Osteoblast (primary cell): ENCODE data around the gene HOPX. TPM values are rescaled to one million over a fixed set of nuclear protein-coding genes. Genes with fewer than 3 reads are reported as not detected.

Source experiments
- DNase-seq: peaks from one replicate; pipeline ENCODE4 v3.0.0; 2011; ENCODE audit warnings: low spot score, mixed read lengths; ENCODE audit not compliant: insufficient read length; ENCODE audit errors: missing footprints
- H2AFZ ChIP-seq: 2 replicates; pipeline ENCODE4 v1.6.0; 2011; ENCODE audit warnings: mild to moderate bottlenecking, low read length
- H3K27ac ChIP-seq: 2 replicates; pipeline ENCODE4 v1.5.1; 2011; ENCODE audit warnings: mild to moderate bottlenecking, low read depth, low read length, moderate library complexity
- H3K27me3 ChIP-seq: 2 replicates; pipeline ENCODE4 v1.6.0; 2012; ENCODE audit warnings: mild to moderate bottlenecking, control low read depth, inconsistent platforms, low read length, moderate library complexity; ENCODE audit not compliant: insufficient read depth
- H3K36me3 ChIP-seq: 2 replicates; pipeline ENCODE4 v1.5.1; 2011; ENCODE audit warnings: mild to moderate bottlenecking, low read length, control low read depth, moderate library complexity; ENCODE audit not compliant: insufficient read depth
- H3K4me1 ChIP-seq: 2 replicates; pipeline ENCODE4 v1.5.1; 2011; ENCODE audit warnings: mild to moderate bottlenecking, low read length, control low read depth, moderate library complexity; ENCODE audit not compliant: insufficient read depth
- H3K4me2 ChIP-seq: 2 replicates; pipeline ENCODE4 v1.6.0; 2011; ENCODE audit warnings: mild to moderate bottlenecking, low read length; ENCODE audit not compliant: insufficient read depth
- H3K4me3 ChIP-seq: fragments of 200-600 bp; sonication (generic); 3 replicates; pipeline ENCODE4 v1.5.1; 2012; ENCODE audit warnings: mild to moderate bottlenecking, low read length, inconsistent platforms; ENCODE audit not compliant: insufficient read depth
- H3K79me2 ChIP-seq: 2 replicates; pipeline ENCODE4 v1.6.0; 2012; ENCODE audit warnings: mild to moderate bottlenecking, low read length, control low read depth, inconsistent platforms; ENCODE audit not compliant: insufficient read depth
- H3K9me3 ChIP-seq: 2 replicates; pipeline ENCODE4 v1.5.1; 2011; ENCODE audit warnings: low read depth, low read length, control low read depth
- H4K20me1 ChIP-seq: 2 replicates; pipeline ENCODE4 v1.6.0; 2012; ENCODE audit warnings: mild to moderate bottlenecking, low read length, control low read depth; ENCODE audit not compliant: insufficient read depth
- total RNA-seq: library from RNA; depleted of rRNA; stranded (reverse); fragments of >200 nt; gene quantifications from 2 replicates; pipeline ENCODE4 v1.2.3, GENCODE V29; 2012
- TF ChIP-seq, protein P1 (sequence below): IDR thresholded peaks from 2 replicates; pipeline ENCODE4 v1.5.1; 2011; ENCODE audit warnings: mild to moderate bottlenecking, low read depth, low read length, moderate library complexity; ENCODE audit errors: extremely low read depth

HOPX gene
- total RNA-seq, 1 donor: 0.36 TPM

DNA sequence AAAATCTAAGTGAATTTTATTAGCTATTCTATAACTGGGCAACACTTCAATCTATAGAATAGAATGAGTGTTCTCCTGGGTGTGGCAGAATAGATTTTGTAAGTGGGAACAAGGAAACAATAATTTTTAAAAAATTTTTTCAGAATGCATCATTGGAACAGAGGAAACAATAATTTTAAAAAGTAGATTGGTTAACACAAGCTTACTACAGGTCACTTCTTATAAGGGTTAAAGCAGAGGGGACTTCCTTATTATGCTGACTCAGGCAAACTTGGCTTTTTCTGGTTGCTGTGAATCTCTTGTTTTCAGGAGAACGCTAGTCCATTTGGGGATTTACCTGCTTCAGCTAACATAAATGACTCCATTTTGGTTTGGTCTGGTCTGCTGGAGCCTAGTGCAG lies 52.5 kb downstream of the HOPX start:
- DNase-seq: no peak
- H3K79me2 ChIP-seq: no peaks in the 10 kb centered on the region
- TF ChIP-seq, protein P1, sequence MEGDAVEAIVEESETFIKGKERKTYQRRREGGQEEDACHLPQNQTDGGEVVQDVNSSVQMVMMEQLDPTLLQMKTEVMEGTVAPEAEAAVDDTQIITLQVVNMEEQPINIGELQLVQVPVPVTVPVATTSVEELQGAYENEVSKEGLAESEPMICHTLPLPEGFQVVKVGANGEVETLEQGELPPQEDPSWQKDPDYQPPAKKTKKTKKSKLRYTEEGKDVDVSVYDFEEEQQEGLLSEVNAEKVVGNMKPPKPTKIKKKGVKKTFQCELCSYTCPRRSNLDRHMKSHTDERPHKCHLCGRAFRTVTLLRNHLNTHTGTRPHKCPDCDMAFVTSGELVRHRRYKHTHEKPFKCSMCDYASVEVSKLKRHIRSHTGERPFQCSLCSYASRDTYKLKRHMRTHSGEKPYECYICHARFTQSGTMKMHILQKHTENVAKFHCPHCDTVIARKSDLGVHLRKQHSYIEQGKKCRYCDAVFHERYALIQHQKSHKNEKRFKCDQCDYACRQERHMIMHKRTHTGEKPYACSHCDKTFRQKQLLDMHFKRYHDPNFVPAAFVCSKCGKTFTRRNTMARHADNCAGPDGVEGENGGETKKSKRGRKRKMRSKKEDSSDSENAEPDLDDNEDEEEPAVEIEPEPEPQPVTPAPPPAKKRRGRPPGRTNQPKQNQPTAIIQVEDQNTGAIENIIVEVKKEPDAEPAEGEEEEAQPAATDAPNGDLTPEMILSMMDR: no peak

DNA sequence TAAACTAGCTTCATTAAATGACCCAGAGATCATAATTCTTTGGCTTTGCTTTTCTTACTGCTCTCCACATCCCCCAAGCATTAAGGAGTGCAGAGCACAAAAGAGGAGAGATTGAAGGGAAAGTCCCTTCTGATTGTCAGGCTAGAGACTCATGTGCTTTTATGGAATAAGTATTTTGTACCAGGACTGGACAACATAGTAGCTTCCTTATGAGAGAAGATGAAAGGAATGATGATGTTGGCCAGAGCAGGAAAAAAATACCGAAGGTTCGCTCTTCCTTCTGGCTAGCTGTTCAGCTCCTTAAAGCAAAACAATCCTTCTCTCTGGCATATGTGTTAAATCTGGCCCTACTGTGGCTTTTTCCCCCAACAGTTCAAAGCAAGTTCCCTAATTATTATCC lies 53.1 kb downstream of the HOPX start:
- no peaks in the 10 kb centered on the region for H4K20me1 ChIP-seq
- H3K4me1 ChIP-seq: peaks cover 12% of the 10 kb centered on the region
- no peaks in the 10 kb centered on the region for H3K79me2 ChIP-seq
- H2AFZ ChIP-seq: no peak overlapping the region
- no peak overlapping the region for H3K4me3 ChIP-seq
- H3K27ac ChIP-seq: no peak overlapping the region
- no peak overlapping the region for H3K4me2 ChIP-seq
- H3K36me3 ChIP-seq: no peaks in the 10 kb centered on the region
- no peaks in the 10 kb centered on the region for H3K9me3 ChIP-seq
- no peaks in the 10 kb centered on the region for H3K27me3 ChIP-seq
- TF ChIP-seq, protein P1: no peak
- no peak for DNase-seq

More for the DNA sequence above, 52.5 kb downstream of the HOPX start:
- Histone ChIP-seq H3K4me3 (no peak overlapping the region), H3K36me3 (no peaks in the 10 kb centered on the region), H4K20me1 (no peaks in the 10 kb centered on the region), H3K4me1 (peaks cover 12% of the 10 kb centered on the region), H3K4me2 (no peak overlapping the region), H3K27ac (no peak overlapping the region), H3K9me3 (no peaks in the 10 kb centered on the region), H3K27me3 (no peaks in the 10 kb centered on the region), H2AFZ (no peak overlapping the region)

DNA sequence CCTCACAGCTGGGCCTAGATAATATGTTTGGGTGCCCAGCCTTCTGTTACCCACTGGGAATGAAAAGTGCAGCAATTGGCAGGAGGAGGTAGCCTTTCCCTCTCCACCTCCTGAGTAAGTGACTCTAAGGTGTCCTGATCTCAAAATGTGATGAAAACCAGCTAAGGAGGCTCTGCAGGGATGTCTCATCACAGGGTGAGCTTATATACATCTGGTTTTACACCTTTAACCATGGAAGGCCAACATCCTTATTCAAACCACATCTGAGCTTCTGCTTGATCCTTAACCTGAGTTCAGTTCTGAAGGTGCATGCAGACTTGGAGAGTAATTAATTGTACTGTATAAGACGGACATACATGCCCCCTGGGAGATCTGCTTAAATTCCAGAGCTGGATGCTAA lies 53.7 kb downstream of the HOPX start:
- peaks cover 12% of the 10 kb centered on the region for H3K4me1 ChIP-seq
- no peak overlapping the region for H3K27ac ChIP-seq
- no peaks in the 10 kb centered on the region for H3K9me3 ChIP-seq
- DNase-seq: no peak
- TF ChIP-seq, protein P1: no peak
- no peaks in the 10 kb centered on the region for H3K79me2 ChIP-seq
- no peak overlapping the region for H2AFZ ChIP-seq
- H3K27me3 ChIP-seq: peaks cover 2% of the 10 kb centered on the region
- no peaks in the 10 kb centered on the region for H3K36me3 ChIP-seq
- H4K20me1 ChIP-seq: no peaks in the 10 kb centered on the region
- no peak overlapping the region for H3K4me3 ChIP-seq
- H3K4me2 ChIP-seq: no peak overlapping the region

DNA sequence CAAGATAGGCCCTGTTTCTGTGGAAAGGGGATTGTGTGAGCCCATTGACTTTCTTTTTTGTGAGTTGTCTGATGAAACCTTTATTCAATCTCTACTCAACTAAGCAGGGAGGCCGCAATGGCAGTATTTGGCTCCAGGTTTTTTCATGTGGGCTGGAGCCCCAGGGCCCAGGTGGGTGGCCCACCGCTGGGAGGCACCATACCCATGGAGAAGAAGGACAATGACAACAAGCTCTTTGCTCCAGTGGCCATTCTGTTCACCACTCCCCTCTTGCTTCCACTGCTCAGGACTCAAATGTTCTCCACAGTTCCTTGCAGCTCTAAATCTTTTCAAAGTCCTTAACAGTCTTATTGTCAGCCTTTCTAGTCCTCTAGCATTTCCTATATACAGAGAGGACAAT lies 54.1 kb downstream of the HOPX start:
- TF ChIP-seq, protein P1: no peak
- H3K9me3 ChIP-seq: no peaks in the 10 kb centered on the region
- peaks cover 12% of the 10 kb centered on the region for H3K4me1 ChIP-seq
- no peak overlapping the region for H2AFZ ChIP-seq
- peaks cover 2% of the 10 kb centered on the region for H3K27me3 ChIP-seq
- H3K79me2 ChIP-seq: no peaks in the 10 kb centered on the region
- no peak overlapping the region for H3K27ac ChIP-seq
- no peak for DNase-seq
- H4K20me1 ChIP-seq: no peaks in the 10 kb centered on the region
- H3K36me3 ChIP-seq: no peaks in the 10 kb centered on the region
- no peak overlapping the region for H3K4me3 ChIP-seq
- H3K4me2 ChIP-seq: no peak overlapping the region
